Daoy (cell line): Measurements from ENCODE around the gene MTCL3. TPM values are rescaled to one million over a fixed set of nuclear protein-coding genes. Genes with fewer than 3 reads are reported as not detected.
"Not testable (repeated sequence)": the region's sequence is repeated elsewhere in the genome, so short reads cannot be mapped to it uniquely, and the experiment has no call there.

Source experiments
- DNase-seq: peaks from one replicate; pipeline ENCODE4 v3.0.0-alpha.2; 2015; ENCODE audit warnings: low read depth
- total RNA-seq: library from RNA; depleted of rRNA; stranded (reverse); fragments of >200 nt; shearing (Covaris generic); gene quantifications from 2 replicates; pipeline ENCODE4 v1.2.3, GENCODE V29; 2014; rRNA removed

MTCL3 gene

GRCh38 chr6:127428562-127428961 lies 90.6 kb downstream of the MTCL3 start:
- not testable (repeated sequence) for DNase-seq

- DNase-seq = no peak
Observed at GRCh38 chr6:127423921-127424320, 95.2 kb downstream of the MTCL3 start.

Other genes with a start within 250 kb of the MTCL3 start
- gene ECHDC1, start 175.7 kb downstream of the MTCL3 start, total RNA-seq = 116 and 154 TPM in 2 replicates
- gene KIAA0408, start 59.9 kb downstream of the MTCL3 start, total RNA-seq = 1.9 and 5.9 TPM in 2 replicates
- gene C6orf58, start 57.8 kb upstream of the MTCL3 start, total RNA-seq = 0.39 and 0.69 TPM in 2 replicates